Lower leg skin (tissue), 3 donors: ENCODE results near the gene MPHOSPH8.

ENCODE experiments used
- POLR2A ChIP-seq, 2 donors: fragments of 450-650 bp; IDR thresholded peaks; one replicate each; pipeline ENCODE4 v1.6.1; 2016 to 2017; ENCODE audit warnings: antibody characterized with exemption in 2 of 2, mild to moderate bottlenecking in 1 of 2, moderate library complexity in 1 of 2
- TF ChIP-seq, protein P1 (sequence below), 3 donors: fragments of 450-650 bp; IDR thresholded peaks; one replicate each; pipeline ENCODE4 v1.5.1; 2016; ENCODE audit warnings: antibody characterized with exemption in 3 of 3, mild to moderate bottlenecking in 3 of 3, moderate library complexity in 2 of 3

DNA sequence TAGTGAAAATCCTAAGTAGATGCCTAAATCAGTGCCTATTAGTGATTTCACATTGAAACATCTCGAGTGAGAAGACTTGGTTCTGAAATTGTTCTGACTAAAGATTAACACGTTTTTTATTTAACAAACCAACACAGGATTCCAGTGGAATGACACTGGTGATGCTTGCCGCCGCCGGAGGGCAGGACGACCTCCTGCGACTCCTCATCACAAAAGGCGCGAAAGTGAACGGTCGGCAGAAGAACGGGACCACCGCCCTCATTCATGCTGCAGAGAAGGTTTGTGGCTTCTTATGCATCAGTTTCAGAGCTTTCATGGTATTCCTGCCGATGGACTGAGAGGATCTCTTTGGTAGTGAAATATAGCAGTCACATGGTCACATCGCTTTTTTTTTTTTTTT, 28.1 kb downstream of the MPHOSPH8 start:
- TF ChIP-seq, protein P1, sequence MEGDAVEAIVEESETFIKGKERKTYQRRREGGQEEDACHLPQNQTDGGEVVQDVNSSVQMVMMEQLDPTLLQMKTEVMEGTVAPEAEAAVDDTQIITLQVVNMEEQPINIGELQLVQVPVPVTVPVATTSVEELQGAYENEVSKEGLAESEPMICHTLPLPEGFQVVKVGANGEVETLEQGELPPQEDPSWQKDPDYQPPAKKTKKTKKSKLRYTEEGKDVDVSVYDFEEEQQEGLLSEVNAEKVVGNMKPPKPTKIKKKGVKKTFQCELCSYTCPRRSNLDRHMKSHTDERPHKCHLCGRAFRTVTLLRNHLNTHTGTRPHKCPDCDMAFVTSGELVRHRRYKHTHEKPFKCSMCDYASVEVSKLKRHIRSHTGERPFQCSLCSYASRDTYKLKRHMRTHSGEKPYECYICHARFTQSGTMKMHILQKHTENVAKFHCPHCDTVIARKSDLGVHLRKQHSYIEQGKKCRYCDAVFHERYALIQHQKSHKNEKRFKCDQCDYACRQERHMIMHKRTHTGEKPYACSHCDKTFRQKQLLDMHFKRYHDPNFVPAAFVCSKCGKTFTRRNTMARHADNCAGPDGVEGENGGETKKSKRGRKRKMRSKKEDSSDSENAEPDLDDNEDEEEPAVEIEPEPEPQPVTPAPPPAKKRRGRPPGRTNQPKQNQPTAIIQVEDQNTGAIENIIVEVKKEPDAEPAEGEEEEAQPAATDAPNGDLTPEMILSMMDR (IDR thresholded peaks at IDR 0.05) = no peak
- TF ChIP-seq POLR2A (IDR thresholded peaks at IDR 0.05) = no peak
